ENCODE results near the gene DIAPH3.

The DIAPH3 gene

GRCh38 chr13:59710416-59710815 lies 453.3 kb downstream of the DIAPH3 start:
- DNase-seq (ENCODE audit: low spot score): no peak
- ChIA-PET CTCF (no interaction called here), POLR2A (ENCODE audit: low non-redundant PET) (no interaction called here)
- no peak overlapping the region for H3K27ac ChIP-seq
- no peak for TF ChIP-seq CTCF (conservative IDR thresholded peaks at IDR 0.05; ENCODE audit: low read depth)

- H3K27ac ChIP-seq: no peak overlapping the region
- ChIA-PET CTCF (interaction anchor here (0.8 kb wide), 1 partner anchor 11 kb away, joined by 4 read pairs; no protein-coding TSS in a partner anchor), POLR2A (ENCODE audit: low non-redundant PET) (no interaction called here)
- no peak for TF ChIP-seq CTCF (conservative IDR thresholded peaks at IDR 0.05; ENCODE audit: low read depth)
- no peak for DNase-seq (ENCODE audit: low spot score)
These were observed 457.4 kb downstream of the DIAPH3 start for GRCh38 chr13:59706101-59706976.

- no peak for TF ChIP-seq CTCF (conservative IDR thresholded peaks at IDR 0.05; ENCODE audit: low read depth)
- CTCF ChIA-PET: no interaction called here
- no peak overlapping the region for H3K27ac ChIP-seq
- POLR2A ChIA-PET (ENCODE audit: low non-redundant PET): no interaction called here
- DNase-seq (ENCODE audit: low spot score): no peak
These were observed 461.5 kb downstream of the DIAPH3 start for GRCh38 chr13:59702269-59702668.

GRCh38 chr13:59701261-59701660 lies 462.5 kb downstream of the DIAPH3 start:
- POLR2A ChIA-PET (ENCODE audit: low non-redundant PET): no interaction called here
- no peak for TF ChIP-seq CTCF (conservative IDR thresholded peaks at IDR 0.05; ENCODE audit: low read depth)
- CTCF ChIA-PET: no interaction called here
- H3K27ac ChIP-seq: no peak overlapping the region
- DNase-seq (ENCODE audit: low spot score): no peak

- TF ChIP-seq CTCF (conservative IDR thresholded peaks at IDR 0.05; ENCODE audit: low read depth): no peak
- no peak for DNase-seq (ENCODE audit: low spot score)
- no peak overlapping the region for H3K27ac ChIP-seq
- ChIA-PET CTCF (no interaction called here), POLR2A (ENCODE audit: low non-redundant PET) (no interaction called here)
These were observed 463.4 kb downstream of the DIAPH3 start for GRCh38 chr13:59700281-59700680.

- CTCF ChIA-PET: no interaction called here
- no peak for TF ChIP-seq CTCF (conservative IDR thresholded peaks at IDR 0.05; ENCODE audit: low read depth)
- no peak overlapping the region for H3K27ac ChIP-seq
- POLR2A ChIA-PET (ENCODE audit: low non-redundant PET): no interaction called here
- no peak for DNase-seq (ENCODE audit: low spot score)
These were observed 467.5 kb downstream of the DIAPH3 start for GRCh38 chr13:59696271-59696670.

Measured in RWPE1 (cell line).